ENCODE data around the gene MT1HL1. TPM values are rescaled to one million over a fixed set of nuclear protein-coding genes. Genes with fewer than 3 reads are reported as not detected.
A peak's percentile ranks its signal among the peaks of the same experiment; 100 is the strongest.

MT1HL1 gene
- total and polyA plus RNA-seq, 9 donors: not detected

DNA sequence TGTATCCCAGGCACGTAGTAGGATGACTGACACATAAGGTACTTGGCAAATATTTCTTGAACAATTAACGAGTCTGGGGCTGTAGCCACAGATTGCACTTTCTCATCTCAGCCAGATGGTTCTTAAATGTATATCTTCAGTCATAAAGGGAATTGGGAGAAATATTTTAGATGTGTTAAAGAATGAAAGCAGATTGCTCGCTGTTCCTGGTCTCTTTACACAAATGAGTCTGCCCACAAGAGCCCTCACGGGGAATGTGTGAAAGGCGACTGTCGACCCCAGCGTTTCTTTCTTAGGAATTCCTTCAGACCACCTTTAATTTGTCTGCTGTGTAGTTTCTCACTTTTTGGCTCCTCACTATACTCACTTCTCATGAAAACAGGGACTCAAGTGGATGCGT is 725 bp downstream of the MT1HL1 start:
- Histone ChIP-seq H3K36me3 (ENCODE audit: control insufficient read depth, insufficient read depth, low read length) (no peaks in the 10 kb centered on the region), H3K4me3 (ENCODE audit: low read length) (no peak overlapping the region), H3K27ac (ENCODE audit: low read length) (no peak overlapping the region), H3K9me3 (replicated peaks; ENCODE audit: control insufficient read depth, low read depth, low read length) (no peaks in the 10 kb centered on the region), H3K4me1 (ENCODE audit: control insufficient read depth, insufficient read depth, low read length) (no peaks in the 10 kb centered on the region), H3K27me3 (ENCODE audit: control insufficient read depth, insufficient read depth, low read length) (no peaks in the 10 kb centered on the region)
- WGBS (ENCODE audit: insufficient coverage): 33% methylated on average over 1 of the region's 8 CpGs
- no peak for DNase-seq

DNA sequence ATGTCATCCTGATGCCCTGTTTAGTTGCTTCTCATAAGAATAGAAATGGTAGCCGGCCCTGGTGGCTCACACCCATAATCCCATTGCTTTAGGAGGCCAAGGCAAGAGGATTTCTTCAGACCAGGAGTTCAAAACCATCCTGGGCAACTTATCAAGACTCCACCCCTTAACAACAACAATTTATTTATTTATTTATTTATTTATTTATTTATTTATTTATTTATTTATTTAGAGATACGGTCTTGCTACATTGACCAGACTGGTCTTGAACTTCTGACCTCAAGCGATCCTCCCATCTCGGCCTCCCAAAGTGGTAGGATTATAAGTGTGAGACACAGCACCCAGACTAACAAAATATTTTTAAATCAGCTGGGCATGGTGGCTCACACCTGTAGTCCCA is 4.0 kb downstream of the MT1HL1 start:
- DNase-seq: no peak
- H3K4me1 ChIP-seq (ENCODE audit: control insufficient read depth, insufficient read depth, low read length): no peaks in the 10 kb centered on the region
- H3K36me3 ChIP-seq (ENCODE audit: control insufficient read depth, insufficient read depth, low read length): no peaks in the 10 kb centered on the region
- H3K27me3 ChIP-seq (ENCODE audit: control insufficient read depth, insufficient read depth, low read length): no peaks in the 10 kb centered on the region
- 100% methylated on average over 1 of the region's 4 CpGs for WGBS (ENCODE audit: insufficient coverage)
- no peak overlapping the region for H3K27ac ChIP-seq (ENCODE audit: low read length)
- no peak overlapping the region for H3K4me3 ChIP-seq (ENCODE audit: low read length)
- no peaks in the 10 kb centered on the region for H3K9me3 ChIP-seq (replicated peaks; ENCODE audit: control insufficient read depth, low read depth, low read length)

DNA sequence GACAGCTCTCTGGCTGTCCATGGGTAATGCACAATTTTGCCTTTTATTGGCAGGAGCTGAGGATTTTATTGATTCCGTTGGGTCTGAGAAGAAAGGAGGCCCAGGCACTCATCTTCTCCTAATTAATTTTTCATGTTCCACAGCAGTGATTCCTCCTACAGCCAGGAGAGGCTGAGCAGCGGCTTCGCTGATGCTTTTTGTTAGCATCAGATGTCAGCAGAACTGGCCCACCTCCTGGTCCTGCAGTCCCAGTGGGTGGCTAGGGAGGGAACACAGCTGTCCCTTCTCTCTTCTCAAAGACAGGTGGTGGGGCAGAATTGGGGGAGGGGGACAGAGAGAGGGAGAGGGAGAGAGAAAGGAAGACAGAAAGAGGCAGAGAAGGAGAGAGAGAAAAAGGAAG is 5.7 kb downstream of the MT1HL1 start:
- Histone ChIP-seq H3K27ac (ENCODE audit: low read length) (no peak overlapping the region), H3K4me3 (ENCODE audit: low read length) (no peak overlapping the region), H3K9me3 (replicated peaks; ENCODE audit: control insufficient read depth, low read depth, low read length) (no peaks in the 10 kb centered on the region), H3K36me3 (ENCODE audit: control insufficient read depth, insufficient read depth, low read length) (no peaks in the 10 kb centered on the region), H3K4me1 (ENCODE audit: control insufficient read depth, insufficient read depth, low read length) (no peaks in the 10 kb centered on the region), H3K27me3 (ENCODE audit: control insufficient read depth, insufficient read depth, low read length) (no peaks in the 10 kb centered on the region)
- 20% methylated on average over 2 of the region's 3 CpGs for WGBS (ENCODE audit: insufficient coverage)
- DNase-seq: peak; percentile 18

DNA sequence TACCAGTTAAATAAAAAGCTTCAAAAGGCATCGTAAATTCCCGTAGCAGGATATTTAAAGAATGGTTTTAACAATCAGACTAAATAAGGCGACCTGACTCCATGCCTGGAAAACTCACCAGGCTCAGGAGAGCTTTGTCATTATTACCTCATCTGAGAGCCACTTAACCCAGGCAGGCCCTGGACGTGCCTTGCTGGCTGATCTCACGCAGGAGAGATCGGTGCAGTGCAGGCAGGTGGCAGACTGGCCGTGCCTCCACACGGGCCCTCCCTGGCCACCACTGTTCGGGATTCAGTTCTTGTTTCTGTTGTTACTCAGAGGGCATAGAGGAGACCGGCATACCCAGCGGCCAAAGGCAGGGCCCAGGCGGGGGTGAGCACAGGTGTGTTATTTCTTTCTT is 6.4 kb downstream of the MT1HL1 start:
- 19% methylated on average over 6 of the region's 12 CpGs for WGBS (ENCODE audit: insufficient coverage)
- no peak overlapping the region for H3K4me3 ChIP-seq (ENCODE audit: low read length)

DNA sequence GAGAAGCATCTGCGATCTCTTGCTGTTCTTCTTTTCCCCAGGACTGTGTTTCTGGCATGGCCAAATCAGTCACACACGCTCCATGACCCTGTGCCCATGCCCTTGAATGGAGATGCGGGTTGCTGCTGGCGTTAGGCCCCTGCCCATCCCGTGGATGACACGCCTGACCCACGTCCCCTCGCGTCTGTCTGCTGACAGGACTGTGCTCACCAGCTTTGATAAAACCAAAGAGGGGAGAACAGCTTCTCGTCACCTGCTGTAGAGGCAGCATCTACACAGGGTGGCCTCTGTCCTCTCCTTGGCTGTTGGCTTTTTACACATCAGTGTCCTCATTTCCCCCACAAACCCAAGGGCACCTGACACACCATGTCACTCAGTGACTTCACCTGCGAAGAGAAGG is 6.9 kb downstream of the MT1HL1 start:
- 81% methylated on average over 10 of the region's 11 CpGs for WGBS (ENCODE audit: insufficient coverage)
- Histone ChIP-seq H3K36me3 (ENCODE audit: control insufficient read depth, insufficient read depth, low read length) (no peaks in the 10 kb centered on the region), H3K9me3 (replicated peaks; ENCODE audit: control insufficient read depth, low read depth, low read length) (no peaks in the 10 kb centered on the region), H3K4me3 (ENCODE audit: low read length) (no peak overlapping the region), H3K4me1 (ENCODE audit: control insufficient read depth, insufficient read depth, low read length) (no peaks in the 10 kb centered on the region), H3K27me3 (ENCODE audit: control insufficient read depth, insufficient read depth, low read length) (no peaks in the 10 kb centered on the region), H3K27ac (ENCODE audit: low read length) (no peak overlapping the region)
- DNase-seq: no peak

More for the DNA sequence above, 6.4 kb downstream of the MT1HL1 start:
- DNase-seq: no peak
- Histone ChIP-seq H3K36me3 (ENCODE audit: control insufficient read depth, insufficient read depth, low read length) (no peaks in the 10 kb centered on the region), H3K9me3 (replicated peaks; ENCODE audit: control insufficient read depth, low read depth, low read length) (no peaks in the 10 kb centered on the region), H3K27ac (ENCODE audit: low read length) (no peak overlapping the region), H3K27me3 (ENCODE audit: control insufficient read depth, insufficient read depth, low read length) (no peaks in the 10 kb centered on the region), H3K4me1 (ENCODE audit: control insufficient read depth, insufficient read depth, low read length) (no peaks in the 10 kb centered on the region)

DNA sequence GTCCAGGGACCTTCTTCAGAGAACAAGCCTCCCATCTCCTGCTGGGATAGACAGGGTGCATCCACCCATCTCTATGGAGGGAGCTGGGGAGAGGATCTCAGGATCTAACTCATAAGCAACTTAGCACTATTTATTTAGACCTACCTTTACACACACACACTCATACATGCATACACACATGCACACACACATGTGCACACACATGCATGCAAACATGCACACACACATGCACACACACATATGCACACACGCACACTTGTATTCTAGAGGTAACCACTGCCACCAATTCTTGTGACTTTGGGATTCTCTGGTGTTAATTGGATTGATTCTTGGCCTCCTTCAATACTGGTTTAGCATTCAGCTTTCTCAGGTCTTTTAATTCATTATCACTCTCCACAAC is 9.8 kb downstream of the MT1HL1 start:
- H3K36me3 ChIP-seq (ENCODE audit: control insufficient read depth, insufficient read depth, low read length): no peaks in the 10 kb centered on the region
- WGBS (ENCODE audit: insufficient coverage): no CpG with 5 or more reads among the region's 1 CpG

DNA sequence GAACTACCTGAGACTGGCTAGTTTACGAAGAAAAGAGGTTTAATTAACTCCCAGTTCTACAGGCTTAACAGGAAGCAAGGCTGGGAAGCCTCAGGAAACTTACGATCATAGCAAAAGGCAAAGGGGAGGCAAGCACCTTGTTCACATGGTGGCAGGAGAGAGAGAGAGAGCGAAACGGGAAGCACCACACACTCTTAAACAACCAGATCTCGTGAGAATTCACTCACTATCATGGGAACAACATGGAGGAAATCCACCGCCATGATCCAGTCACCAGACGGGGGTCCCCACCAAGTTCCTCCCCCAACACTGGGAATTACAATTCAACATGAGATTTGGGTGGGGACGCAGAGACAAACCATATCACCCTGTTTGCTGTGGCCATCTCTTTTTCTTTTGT is 11.8 kb downstream of the MT1HL1 start:
- Histone ChIP-seq H3K27ac (ENCODE audit: low read length) (no peak overlapping the region), H3K27me3 (ENCODE audit: control insufficient read depth, insufficient read depth, low read length) (no peaks in the 10 kb centered on the region), H3K36me3 (ENCODE audit: control insufficient read depth, insufficient read depth, low read length) (no peaks in the 10 kb centered on the region), H3K4me3 (ENCODE audit: low read length) (no peak overlapping the region), H3K9me3 (replicated peaks; ENCODE audit: control insufficient read depth, low read depth, low read length) (peaks cover 13% of the 10 kb centered on the region), H3K4me1 (ENCODE audit: control insufficient read depth, insufficient read depth, low read length) (no peaks in the 10 kb centered on the region)
- no CpG with 5 or more reads among the region's 8 CpGs for WGBS (ENCODE audit: insufficient coverage)
- no peak for DNase-seq

More for the DNA sequence above, 9.8 kb downstream of the MT1HL1 start:
- H3K9me3 ChIP-seq (replicated peaks; ENCODE audit: control insufficient read depth, low read depth, low read length): peaks cover 8% of the 10 kb centered on the region
- H3K4me1 ChIP-seq (ENCODE audit: control insufficient read depth, insufficient read depth, low read length): no peaks in the 10 kb centered on the region
- no peak for DNase-seq
- no peak overlapping the region for H3K4me3 ChIP-seq (ENCODE audit: low read length)
- H3K27me3 ChIP-seq (ENCODE audit: control insufficient read depth, insufficient read depth, low read length): no peaks in the 10 kb centered on the region
- no peak overlapping the region for H3K27ac ChIP-seq (ENCODE audit: low read length)

DNA sequence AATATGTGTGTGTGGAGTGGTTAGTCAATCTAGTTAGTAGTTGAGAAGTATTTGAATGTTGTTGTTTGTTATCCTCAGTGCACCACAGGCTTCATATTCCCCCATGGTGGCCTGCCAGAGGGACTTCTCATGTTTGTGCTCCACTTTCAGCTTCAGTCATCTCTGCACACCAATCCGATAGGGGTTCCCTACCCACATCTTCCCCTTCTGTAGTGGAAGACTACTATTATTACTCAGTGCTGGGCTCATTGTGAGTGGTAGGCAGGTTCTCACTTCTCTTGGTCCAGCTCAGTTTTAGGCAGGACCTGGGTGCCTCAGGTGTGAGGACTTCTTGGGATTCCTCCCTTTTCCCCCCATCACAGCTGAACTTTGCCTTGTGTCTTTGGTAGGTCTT is 14.2 kb downstream of the MT1HL1 start:
- no CpG with 5 or more reads among the region's 1 CpG for WGBS (ENCODE audit: insufficient coverage)
- Histone ChIP-seq H3K4me1 (ENCODE audit: control insufficient read depth, insufficient read depth, low read length) (no peaks in the 10 kb centered on the region), H3K4me3 (ENCODE audit: low read length) (no peak overlapping the region), H3K27ac (ENCODE audit: low read length) (no peak overlapping the region), H3K9me3 (replicated peaks; ENCODE audit: control insufficient read depth, low read depth, low read length) (peaks cover 13% of the 10 kb centered on the region), H3K27me3 (ENCODE audit: control insufficient read depth, insufficient read depth, low read length) (no peaks in the 10 kb centered on the region), H3K36me3 (ENCODE audit: control insufficient read depth, insufficient read depth, low read length) (no peaks in the 10 kb centered on the region)
- no peak for DNase-seq

DNA sequence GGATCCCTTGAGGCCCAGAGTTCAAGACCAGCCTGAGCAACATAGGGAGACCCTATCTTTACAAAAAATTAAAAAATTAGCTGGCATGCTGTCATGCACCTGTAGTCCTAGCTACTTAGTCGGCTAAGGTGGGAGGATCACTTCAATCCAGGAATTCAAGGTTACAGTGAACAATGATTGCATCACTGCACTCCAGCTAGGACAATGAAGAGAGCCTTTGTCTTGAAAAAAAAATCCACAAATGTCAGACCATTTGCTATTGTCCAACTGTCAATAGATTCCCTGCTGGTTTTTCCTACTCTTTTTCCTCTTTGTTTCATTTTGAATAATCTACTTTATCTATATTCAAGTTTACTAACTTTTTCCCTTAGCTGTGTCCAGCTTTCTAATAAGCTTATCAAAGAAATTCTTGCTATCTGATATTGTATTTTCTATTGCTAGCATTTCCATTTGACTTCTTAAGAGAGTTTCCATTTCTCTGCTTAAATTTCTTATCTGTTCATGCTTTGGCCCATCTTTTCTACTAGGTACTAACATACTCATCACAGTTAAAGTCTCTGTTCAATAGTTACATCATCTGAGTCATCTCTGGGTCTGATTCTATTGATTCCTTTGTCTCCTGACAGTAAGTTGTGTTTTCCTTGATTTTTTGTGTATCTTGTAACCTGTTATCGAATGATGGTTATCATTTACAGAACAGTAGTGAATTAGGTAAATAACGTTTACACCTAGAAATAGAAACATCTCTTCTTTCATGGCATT is 14.8 kb downstream of the MT1HL1 start:
- 75% methylated on average over 1 of the region's 3 CpGs for WGBS (ENCODE audit: insufficient coverage)
- peaks cover 13% of the 10 kb centered on the region for H3K9me3 ChIP-seq (replicated peaks; ENCODE audit: control insufficient read depth, low read depth, low read length)

DNA sequence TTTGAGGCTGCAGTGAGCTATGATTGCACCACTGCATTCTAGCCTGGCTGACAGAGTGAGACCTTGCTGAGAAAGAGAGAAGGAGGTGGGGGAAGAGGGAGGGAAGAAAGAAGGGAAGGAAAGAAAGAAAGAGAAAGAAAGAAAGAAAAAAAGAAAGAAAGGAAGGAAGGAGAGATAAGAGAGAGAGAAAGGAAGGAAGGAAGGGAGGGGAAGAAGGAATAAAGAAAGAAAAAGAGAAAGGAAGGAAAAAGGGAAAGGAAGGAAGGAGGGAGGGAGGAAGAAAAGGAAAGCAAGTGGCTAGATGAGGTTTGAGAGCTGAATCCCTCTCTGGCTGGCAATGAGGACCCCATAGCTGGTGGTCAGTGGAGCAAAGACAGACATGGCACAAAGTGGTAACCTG is 20.4 kb downstream of the MT1HL1 start:
- Histone ChIP-seq H3K4me3 (ENCODE audit: low read length) (no peak overlapping the region), H3K27ac (ENCODE audit: low read length) (no peak overlapping the region), H3K4me1 (ENCODE audit: control insufficient read depth, insufficient read depth, low read length) (peaks cover 8% of the 10 kb centered on the region), H3K9me3 (replicated peaks; ENCODE audit: control insufficient read depth, low read depth, low read length) (no peaks in the 10 kb centered on the region), H3K36me3 (ENCODE audit: control insufficient read depth, insufficient read depth, low read length) (no peaks in the 10 kb centered on the region), H3K27me3 (ENCODE audit: control insufficient read depth, insufficient read depth, low read length) (peaks cover 3% of the 10 kb centered on the region)
- DNase-seq: no peak

More for the DNA sequence above, 14.8 kb downstream of the MT1HL1 start:
- H3K4me3 ChIP-seq (ENCODE audit: low read length): no peak overlapping the region
- H3K27me3 ChIP-seq (ENCODE audit: control insufficient read depth, insufficient read depth, low read length): no peaks in the 10 kb centered on the region
- no peak overlapping the region for H3K27ac ChIP-seq (ENCODE audit: low read length)
- no peaks in the 10 kb centered on the region for H3K36me3 ChIP-seq (ENCODE audit: control insufficient read depth, insufficient read depth, low read length)
- no peak for DNase-seq
- no peaks in the 10 kb centered on the region for H3K4me1 ChIP-seq (ENCODE audit: control insufficient read depth, insufficient read depth, low read length)

DNA sequence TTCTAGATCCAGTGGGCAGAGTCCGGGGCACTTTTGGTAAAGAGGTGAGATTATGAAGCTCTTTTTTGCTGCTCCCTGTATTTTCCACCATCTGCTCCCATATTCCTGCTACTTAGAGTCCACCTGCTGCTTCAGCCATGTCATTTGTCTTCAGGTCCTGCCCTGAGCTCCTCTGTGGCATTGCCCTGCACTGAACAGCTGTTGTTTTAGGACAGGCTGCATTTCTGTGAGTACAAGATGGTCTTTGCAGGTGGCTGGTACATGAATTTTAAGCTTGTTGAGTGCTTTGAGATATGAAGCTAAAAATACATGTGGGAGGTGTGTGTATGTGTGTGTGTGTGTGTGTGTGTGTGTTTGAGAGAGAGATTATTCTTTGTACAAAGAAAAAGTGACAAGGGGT is 21.9 kb downstream of the MT1HL1 start:
- Histone ChIP-seq H3K4me3 (ENCODE audit: low read length) (no peak overlapping the region), H3K27me3 (ENCODE audit: control insufficient read depth, insufficient read depth, low read length) (peaks cover 3% of the 10 kb centered on the region), H3K27ac (ENCODE audit: low read length) (no peak overlapping the region), H3K9me3 (replicated peaks; ENCODE audit: control insufficient read depth, low read depth, low read length) (no peaks in the 10 kb centered on the region), H3K36me3 (ENCODE audit: control insufficient read depth, insufficient read depth, low read length) (no peaks in the 10 kb centered on the region), H3K4me1 (ENCODE audit: control insufficient read depth, insufficient read depth, low read length) (peaks cover 8% of the 10 kb centered on the region)
- DNase-seq: no peak
- WGBS (ENCODE audit: insufficient coverage): no CpG with 5 or more reads among the region's 1 CpG

Measured in muscle of leg (tissue), 11 donors.